ENCODE data around the gene GPR149.

The GPR149 gene

GRCh38 chr3:154384479-154384878 lies 45.5 kb downstream of the GPR149 start:
- TF ChIP-seq CTCF (IDR thresholded peaks at IDR 0.05; ENCODE audit: control insufficient read depth, extremely low read depth, insufficient read depth), result no peak
- H3K4me3 ChIP-seq (ENCODE audit: low read depth, low read length), result no peak overlapping the region
- DNase-seq (ENCODE audit: low read depth), result no peak

GRCh38 chr3:154378311-154378710 lies 51.7 kb downstream of the GPR149 start:
- TF ChIP-seq CTCF (IDR thresholded peaks at IDR 0.05; ENCODE audit: control insufficient read depth, extremely low read depth, insufficient read depth), result no peak
- H3K4me3 ChIP-seq (ENCODE audit: low read depth, low read length), result no peak overlapping the region
- DNase-seq (ENCODE audit: low read depth), result no peak

- TF ChIP-seq CTCF (IDR thresholded peaks at IDR 0.05; ENCODE audit: control insufficient read depth, extremely low read depth, insufficient read depth), result no peak
- no peak for DNase-seq (ENCODE audit: low read depth)
- H3K4me3 ChIP-seq (ENCODE audit: low read depth, low read length), result no peak overlapping the region
Observed at GRCh38 chr3:154367221-154367620, 62.8 kb downstream of the GPR149 start.

- DNase-seq (ENCODE audit: low read depth), result no peak
- H3K4me3 ChIP-seq (ENCODE audit: low read depth, low read length), result no peak overlapping the region
- TF ChIP-seq CTCF (IDR thresholded peaks at IDR 0.05; ENCODE audit: control insufficient read depth, extremely low read depth, insufficient read depth), result no peak
Observed at GRCh38 chr3:154364849-154365248, 65.1 kb downstream of the GPR149 start.

- H3K4me3 ChIP-seq (ENCODE audit: low read depth, low read length), result no peak overlapping the region
- no peak for TF ChIP-seq CTCF (IDR thresholded peaks at IDR 0.05; ENCODE audit: control insufficient read depth, extremely low read depth, insufficient read depth)
- no peak for DNase-seq (ENCODE audit: low read depth)
Observed at GRCh38 chr3:154361099-154361498, 68.9 kb downstream of the GPR149 start.

- DNase-seq (ENCODE audit: low read depth), result no peak
- no peak for TF ChIP-seq CTCF (IDR thresholded peaks at IDR 0.05; ENCODE audit: control insufficient read depth, extremely low read depth, insufficient read depth)
- no peak overlapping the region for H3K4me3 ChIP-seq (ENCODE audit: low read depth, low read length)
Observed at GRCh38 chr3:154356009-154356408, 74.0 kb downstream of the GPR149 start.

GRCh38 chr3:154349223-154349622 lies 80.8 kb downstream of the GPR149 start:
- no peak for DNase-seq (ENCODE audit: low read depth)
- H3K4me3 ChIP-seq (ENCODE audit: low read depth, low read length), result no peak overlapping the region
- TF ChIP-seq CTCF (IDR thresholded peaks at IDR 0.05; ENCODE audit: control insufficient read depth, extremely low read depth, insufficient read depth), result no peak
